ENCODE measurements around the gene TM2D1.

Gene TM2D1

GRCh38 chr1:61641578-61642336 is 83.2 kb downstream of the TM2D1 start:
- no peak for DNase-seq

DNA sequence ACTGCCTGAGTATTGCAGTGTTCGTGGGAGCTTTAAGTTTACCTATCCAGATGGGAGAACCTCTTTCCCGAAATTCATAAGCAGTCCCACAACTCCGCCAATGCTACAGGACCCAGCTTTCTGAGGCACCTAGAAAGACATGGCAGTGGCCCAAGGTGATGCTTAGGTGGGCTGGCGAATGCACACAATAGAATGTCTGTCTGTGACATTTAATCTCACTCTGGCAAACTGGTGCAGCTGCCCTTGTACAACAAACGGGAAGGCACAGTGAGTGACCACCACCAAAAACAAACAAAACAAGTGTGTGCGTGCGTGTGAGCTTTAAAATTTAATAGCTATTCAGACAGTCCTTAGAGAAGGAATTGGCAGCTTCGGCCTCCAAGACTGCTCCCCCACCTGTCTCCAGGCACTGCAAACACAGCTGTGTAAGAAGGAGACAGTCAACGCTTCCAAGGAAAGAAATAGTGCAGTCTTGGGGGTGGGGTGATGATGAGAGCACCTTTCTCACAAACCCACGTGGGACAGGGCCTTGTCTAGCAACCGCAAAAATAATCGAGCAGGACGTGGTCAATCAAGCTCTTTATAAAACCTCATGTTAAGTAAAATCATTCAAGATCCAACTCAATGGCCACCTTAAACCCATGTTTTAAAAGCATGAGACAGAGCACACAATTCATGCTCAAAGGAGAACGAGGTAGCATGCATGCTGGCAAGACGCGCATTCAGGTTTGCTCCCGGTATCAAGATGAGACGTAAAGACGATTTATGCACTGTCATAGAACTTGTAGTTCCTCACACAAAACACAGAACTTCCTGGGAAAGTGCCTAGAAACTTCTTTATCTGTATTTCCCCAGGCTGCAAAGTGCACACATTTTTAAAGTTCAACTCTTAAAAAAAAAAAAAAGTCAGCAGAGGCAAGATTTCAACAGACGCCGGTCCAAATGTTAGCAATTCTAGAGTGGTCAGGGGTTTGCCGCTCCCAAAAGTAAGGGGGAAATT is 84.1 kb downstream of the TM2D1 start:
- DNase-seq: no peak

DNA sequence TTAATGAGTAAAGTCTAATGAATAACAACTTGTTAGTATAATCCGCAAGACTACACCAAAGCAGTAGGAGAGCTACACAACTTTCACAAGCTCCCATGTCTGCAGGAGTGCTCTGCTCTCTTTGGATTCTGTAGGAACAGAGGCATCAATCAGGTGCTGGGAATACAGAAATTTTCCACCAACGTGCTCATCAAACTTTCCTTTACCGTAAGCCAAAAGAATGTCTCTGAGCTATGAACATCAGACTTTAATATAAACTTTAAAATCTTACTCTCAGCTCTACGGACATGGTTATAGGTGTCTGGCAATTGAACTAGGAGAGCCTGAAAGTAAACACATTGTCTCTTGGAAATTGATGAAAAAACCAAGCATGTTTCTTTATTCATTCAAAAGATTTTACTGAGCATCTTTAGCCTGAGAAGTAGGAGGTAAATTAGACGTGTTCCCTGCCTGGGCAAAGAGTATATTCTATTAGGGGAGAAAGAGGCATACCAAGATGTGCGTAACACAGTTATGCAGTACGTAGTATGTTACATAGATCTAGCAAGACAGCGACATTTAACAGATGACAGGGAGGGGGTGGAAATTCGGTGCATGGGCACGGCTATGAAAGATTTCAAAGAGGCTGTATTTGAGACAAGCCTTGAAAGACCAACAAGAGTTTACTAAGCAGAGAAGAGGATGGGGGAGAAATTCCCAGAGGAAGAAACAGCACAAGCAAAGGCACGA is 85.2 kb downstream of the TM2D1 start:
- DNase-seq: no peak

- no peak for DNase-seq
Observed at GRCh38 chr1:61638911-61639605, 85.9 kb downstream of the TM2D1 start.

DNA sequence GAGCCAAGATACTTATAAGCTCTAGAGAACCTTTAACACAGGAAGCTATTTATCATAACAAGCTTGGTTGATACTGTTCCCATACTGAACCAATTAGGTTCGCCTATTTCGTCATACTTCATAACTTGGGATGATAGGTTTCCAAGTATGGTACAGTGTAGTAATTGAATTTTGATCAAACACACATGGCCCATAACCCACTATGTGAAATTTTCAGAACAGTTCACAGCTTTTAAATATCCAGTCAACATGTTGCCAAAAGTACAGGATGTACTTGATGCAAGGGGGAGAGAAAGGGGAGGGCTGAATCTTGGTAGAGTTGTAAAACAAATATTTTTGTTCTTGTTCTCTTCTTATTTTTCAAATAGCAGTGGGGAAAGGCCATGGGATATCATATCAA is 86.6 kb downstream of the TM2D1 start:
- DNase-seq: no peak

DNA sequence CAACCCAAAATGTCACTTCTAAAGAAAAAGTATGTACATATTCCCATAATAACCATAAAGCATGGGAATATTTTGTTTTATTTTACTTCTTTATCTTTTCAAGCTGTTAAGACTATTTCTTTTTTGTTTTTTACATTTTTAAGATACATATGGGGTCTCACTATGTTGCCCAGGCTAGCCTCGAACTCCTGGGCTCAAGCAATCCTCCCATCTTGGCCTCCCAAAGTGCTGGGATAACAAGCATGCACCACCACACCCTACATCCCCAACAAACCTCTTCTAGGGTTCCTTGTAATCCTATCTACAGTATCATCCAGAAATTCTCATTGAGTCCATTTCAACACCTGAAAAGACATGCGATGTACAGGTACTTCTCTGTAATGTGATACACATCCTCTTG is 87.5 kb downstream of the TM2D1 start:
- no peak for DNase-seq

GRCh38 chr1:61636814-61637213 is 88.1 kb downstream of the TM2D1 start:
- DNase-seq: no peak

- no peak for DNase-seq
Observed at GRCh38 chr1:61636376-61636775, 88.6 kb downstream of the TM2D1 start.

DNA sequence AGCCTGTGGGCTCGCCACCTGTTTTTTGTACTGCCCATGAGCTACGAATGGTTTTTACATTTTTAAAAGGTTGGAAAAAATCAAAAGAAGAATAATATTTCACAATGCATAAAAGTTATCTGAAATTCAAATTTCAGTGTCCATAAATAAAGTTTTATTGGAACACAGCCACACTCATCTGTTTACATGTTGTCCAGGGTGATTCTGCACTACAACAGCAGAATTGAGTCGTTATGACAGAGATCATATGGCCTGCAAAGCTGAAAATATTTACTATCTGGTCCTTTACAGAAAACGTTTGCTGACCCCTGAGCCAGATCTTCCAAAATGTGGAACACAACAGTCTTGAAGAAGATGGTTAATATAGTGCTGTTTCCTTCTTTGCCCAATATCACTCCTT is 89.4 kb downstream of the TM2D1 start:
- DNase-seq: no peak

GRCh38 chr1:61631436-61631835 is 93.5 kb downstream of the TM2D1 start:
- DNase-seq: no peak
